GM23248 (cell line): ENCODE measurements around the gene RCBTB1.

Experiments used
- EZH2 ChIP-seq: fragments of 200-600 bp; sonication (generic); IDR thresholded peaks from 2 replicates; pipeline ENCODE4 v1.6.1; 2018; ENCODE audit warnings: antibody characterized with exemption, mild to moderate bottlenecking; ENCODE audit not compliant: insufficient read depth, poor library complexity, severe bottlenecking
- EZH2phosphoT487 ChIP-seq: fragments of 200-600 bp; sonication (generic); IDR thresholded peaks from 2 replicates; pipeline ENCODE4 v1.6.1; 2018; ENCODE audit warnings: antibody characterized with exemption, moderate library complexity, mild to moderate bottlenecking, low read depth; ENCODE audit not compliant: insufficient read depth

- TF ChIP-seq EZH2, result no peak
- no peak for TF ChIP-seq EZH2phosphoT487
Observed at GRCh38 chr13:49527123-49527522, 58.2 kb downstream of the RCBTB1 start.
